HS-27A (cell line): Measurements from ENCODE around the gene FANCD2OS.
A peak's percentile ranks its signal among the peaks of the same experiment; 100 is the strongest.
"Not testable (repeated sequence)": the region's sequence is repeated elsewhere in the genome, so short reads cannot be mapped to it uniquely, and the experiment has no call there.

Experiments
- DNase-seq: peaks from one replicate; pipeline ENCODE4 v3.0.0-alpha.2; 2012; ENCODE audit warnings: low read depth, missing footprints

Gene FANCD2OS

GRCh38 chr3:10108091-10108490 is at the start of gene FANCD2OS:
FANCD2OS (minus strand) TSS chr3:10108255; CDS start chr3:10104774, 3,481 bp downstream.
- no peak for DNase-seq

GRCh38 chr3:10157031-10157430 is 49.0 kb upstream of the FANCD2OS start:
- no peak for DNase-seq

- no peak for DNase-seq
These were observed 47.6 kb upstream of the FANCD2OS start for GRCh38 chr3:10155658-10156057.

GRCh38 chr3:10155123-10155472 is 47.0 kb upstream of the FANCD2OS start:
- no peak for DNase-seq

GRCh38 chr3:10154335-10155122 is 46.5 kb upstream of the FANCD2OS start:
- no peak for DNase-seq

- DNase-seq: no peak
These were observed 42.9 kb upstream of the FANCD2OS start for GRCh38 chr3:10150987-10151386.

- DNase-seq: no peak
These were observed 41.2 kb upstream of the FANCD2OS start for GRCh38 chr3:10149226-10149625.

- DNase-seq: no peak
These were observed 37.6 kb upstream of the FANCD2OS start for GRCh38 chr3:10145685-10146084.

- DNase-seq: no peak
These were observed 34.9 kb upstream of the FANCD2OS start for GRCh38 chr3:10142707-10143560.

- DNase-seq: no peak
These were observed 33.0 kb upstream of the FANCD2OS start for GRCh38 chr3:10140996-10141546.

- no peak for DNase-seq
These were observed 29.1 kb upstream of the FANCD2OS start for GRCh38 chr3:10137178-10137577.

- no peak for DNase-seq
These were observed 28.5 kb upstream of the FANCD2OS start for GRCh38 chr3:10136426-10137005.

- DNase-seq: not testable (repeated sequence)
These were observed 27.8 kb upstream of the FANCD2OS start for GRCh38 chr3:10135872-10136271.

- DNase-seq: no peak
These were observed 14.7 kb upstream of the FANCD2OS start for GRCh38 chr3:10122724-10123123.

- DNase-seq: no peak
These were observed 13.0 kb upstream of the FANCD2OS start for GRCh38 chr3:10121064-10121463.

- DNase-seq: no peak
These were observed 11.3 kb upstream of the FANCD2OS start for GRCh38 chr3:10119376-10119775.

GRCh38 chr3:10116928-10117327 is 8.9 kb upstream of the FANCD2OS start:
- no peak for DNase-seq

GRCh38 chr3:10116138-10116460 is 8.0 kb upstream of the FANCD2OS start:
- no peak for DNase-seq

GRCh38 chr3:10115326-10116137 is 7.5 kb upstream of the FANCD2OS start, which contains the start of gene BRK1:
BRK1 (plus strand) TSS chr3:10115675; CDS start chr3:10115702, 27 bp downstream.
- DNase-seq: peak; percentile 89

- no peak for DNase-seq
These were observed 1.1 kb downstream of the FANCD2OS start for GRCh38 chr3:10106919-10107318.

GRCh38 chr3:10099041-10099440 is 9.0 kb downstream of the FANCD2OS start:
- no peak for DNase-seq

GRCh38 chr3:10093678-10094077 is 14.4 kb downstream of the FANCD2OS start:
- DNase-seq: no peak
